HG03066 (cell line): ENCODE measurements around the gene METRNL.
"Not testable (repeated sequence)": the region's sequence is repeated elsewhere in the genome, so short reads cannot be mapped to it uniquely, and the experiment has no call there.

Source experiments
- ATAC-seq: cut with Tn5 transposase; IDR thresholded peaks from one replicate; pipeline ENCODE4 v1.9.1; 2021; ENCODE audit warnings: low read depth; ENCODE audit not compliant: unreplicated experiment

Gene METRNL

DNA sequence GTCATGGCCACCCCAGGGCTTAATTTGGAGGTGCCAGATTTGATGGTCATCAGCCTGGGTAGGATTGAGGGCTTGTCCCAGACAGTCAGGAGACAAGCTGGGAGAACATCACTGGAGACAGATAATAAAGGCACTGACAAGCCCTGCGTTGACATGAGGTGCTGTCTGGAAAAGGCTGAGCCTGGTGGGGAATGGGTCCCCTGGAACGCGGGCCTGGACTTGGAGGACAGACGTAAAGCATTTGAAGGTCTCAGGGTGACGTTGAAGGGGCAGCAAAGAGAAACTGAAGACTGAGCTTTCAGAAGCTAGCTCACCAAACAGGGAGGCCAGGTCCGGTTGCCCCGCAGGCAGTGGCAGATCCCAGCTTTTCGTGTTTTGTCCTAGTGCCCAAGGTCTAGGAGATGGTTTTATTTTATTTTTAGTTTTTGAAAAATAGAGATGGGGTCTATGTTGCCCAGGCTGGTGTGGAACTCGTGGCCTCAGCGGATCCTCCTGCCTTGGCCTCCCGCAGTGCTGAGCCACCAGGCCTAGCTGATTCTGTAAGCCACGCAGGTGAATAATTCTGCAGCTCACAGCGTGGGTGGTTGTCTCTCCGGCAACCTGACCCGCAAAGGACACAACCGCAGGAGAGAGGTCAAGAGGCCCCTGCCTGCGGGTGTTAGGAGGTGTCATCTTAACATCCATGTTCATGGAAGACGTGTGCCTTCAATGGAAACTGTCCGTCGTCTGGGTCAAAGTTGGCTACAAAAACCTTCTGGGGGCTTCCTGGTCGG, 37.6 kb downstream of the METRNL start:
- no peak for ATAC-seq

DNA sequence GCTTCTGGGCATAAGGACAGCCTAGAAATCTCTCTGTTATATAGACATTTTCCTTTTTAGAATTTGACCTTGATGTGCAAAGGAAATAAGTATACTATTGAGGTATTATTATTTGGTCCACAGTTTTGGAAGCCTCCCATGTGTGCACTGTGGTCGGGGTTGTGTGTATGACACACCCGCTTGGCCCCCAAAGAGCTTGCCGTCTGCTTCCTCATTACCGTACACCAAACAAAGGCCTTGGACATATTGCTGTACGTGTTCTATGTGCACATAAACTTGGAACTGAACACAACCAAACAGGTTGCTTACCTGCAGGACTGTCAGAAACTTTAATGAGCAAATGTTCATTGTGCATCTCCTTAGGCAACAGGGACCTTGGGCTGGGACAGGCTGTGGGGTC, 38.2 kb downstream of the METRNL start:
- no peak for ATAC-seq

- ATAC-seq, result no peak
Observed at GRCh38 chr17:83118071-83118841, 38.8 kb downstream of the METRNL start.

DNA sequence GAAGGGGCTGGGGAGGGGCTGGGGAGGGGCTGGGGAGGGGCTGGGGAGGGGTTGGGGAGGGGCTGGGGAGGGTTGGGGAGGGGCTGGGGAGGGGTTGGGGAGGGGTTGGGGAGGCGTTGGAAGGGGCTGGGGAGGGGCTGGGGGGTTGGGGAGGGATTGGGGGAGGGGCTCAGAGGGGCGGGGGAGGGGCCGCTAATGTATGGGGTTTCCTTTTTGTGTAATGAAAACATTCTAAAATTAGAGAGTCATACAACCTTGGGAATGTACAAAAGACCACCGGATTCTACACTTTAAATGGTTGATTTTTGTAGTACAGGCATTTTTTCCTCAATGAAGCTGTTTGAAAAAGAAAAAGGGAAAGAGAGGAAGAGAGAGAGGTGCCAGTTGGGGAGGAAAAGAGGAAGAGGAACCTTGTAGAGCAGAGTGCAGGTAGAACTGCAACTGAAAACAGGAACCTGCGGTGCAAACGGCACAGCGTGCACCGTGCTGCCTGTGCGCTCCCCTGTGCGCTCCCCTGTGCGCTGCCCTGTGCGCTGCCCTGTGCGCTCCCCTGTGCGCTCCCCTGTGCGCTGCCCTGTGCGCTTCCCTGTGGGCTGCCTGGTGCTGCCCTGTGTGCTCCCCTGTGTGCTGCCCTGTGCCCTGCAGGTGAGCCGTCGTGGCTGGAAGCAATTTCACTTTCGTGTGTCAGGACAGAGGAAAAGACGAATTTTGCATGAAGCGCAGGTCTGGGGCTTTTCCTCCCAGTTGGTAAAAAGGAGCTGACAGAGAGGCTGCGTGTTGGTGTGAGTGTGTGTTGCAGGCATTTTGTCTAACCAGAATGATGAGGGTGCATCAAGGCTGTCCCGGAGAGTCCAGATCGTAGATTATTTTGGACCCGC, 40.8 kb downstream of the METRNL start:
- ATAC-seq, result no peak

- ATAC-seq, result not testable (repeated sequence)
Observed at GRCh38 chr17:83121473-83121872, 42.1 kb downstream of the METRNL start.

GRCh38 chr17:83121921-83122820, 42.8 kb downstream of the METRNL start:
- ATAC-seq, result no peak

GRCh38 chr17:83122834-83123233, 43.4 kb downstream of the METRNL start:
- no peak for ATAC-seq

GRCh38 chr17:83123896-83124801, 44.7 kb downstream of the METRNL start:
- ATAC-seq, result no peak

DNA sequence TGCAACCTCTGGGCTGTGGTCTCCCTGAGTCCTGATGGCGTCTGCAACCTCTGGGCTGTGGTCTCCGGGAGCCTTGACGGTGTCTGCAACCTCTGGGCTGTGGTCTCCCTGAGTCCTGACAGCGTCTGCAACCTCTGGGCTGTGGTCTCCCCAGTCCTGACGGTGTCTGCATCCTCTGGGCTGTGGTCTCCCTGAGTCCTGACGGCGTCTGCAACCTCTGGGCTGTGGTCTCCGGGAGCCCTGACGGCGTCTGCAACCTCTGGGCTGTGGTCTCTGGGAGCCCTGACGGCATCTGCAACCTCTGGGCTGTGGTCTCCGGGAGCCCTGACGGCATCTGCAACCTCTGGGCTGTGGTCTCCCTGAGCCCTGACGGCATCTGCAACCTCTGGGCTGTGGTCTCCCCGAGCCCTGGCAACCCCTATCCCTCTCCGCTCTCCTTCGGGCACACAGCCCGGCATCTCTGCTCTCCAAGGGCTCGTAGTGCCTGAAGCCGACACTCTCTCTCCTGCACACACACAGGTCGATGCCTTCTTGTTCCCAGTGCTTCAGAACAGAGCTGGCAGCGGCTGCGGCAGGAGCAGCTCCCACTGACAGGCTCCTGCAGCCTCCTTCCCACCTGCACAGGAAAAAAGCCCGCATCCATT, 45.6 kb downstream of the METRNL start:
- ATAC-seq, result no peak

GRCh38 chr17:83125515-83126274, 46.3 kb downstream of the METRNL start:
- no peak for ATAC-seq

GRCh38 chr17:83126275-83126811, 46.9 kb downstream of the METRNL start:
- no peak for ATAC-seq

DNA sequence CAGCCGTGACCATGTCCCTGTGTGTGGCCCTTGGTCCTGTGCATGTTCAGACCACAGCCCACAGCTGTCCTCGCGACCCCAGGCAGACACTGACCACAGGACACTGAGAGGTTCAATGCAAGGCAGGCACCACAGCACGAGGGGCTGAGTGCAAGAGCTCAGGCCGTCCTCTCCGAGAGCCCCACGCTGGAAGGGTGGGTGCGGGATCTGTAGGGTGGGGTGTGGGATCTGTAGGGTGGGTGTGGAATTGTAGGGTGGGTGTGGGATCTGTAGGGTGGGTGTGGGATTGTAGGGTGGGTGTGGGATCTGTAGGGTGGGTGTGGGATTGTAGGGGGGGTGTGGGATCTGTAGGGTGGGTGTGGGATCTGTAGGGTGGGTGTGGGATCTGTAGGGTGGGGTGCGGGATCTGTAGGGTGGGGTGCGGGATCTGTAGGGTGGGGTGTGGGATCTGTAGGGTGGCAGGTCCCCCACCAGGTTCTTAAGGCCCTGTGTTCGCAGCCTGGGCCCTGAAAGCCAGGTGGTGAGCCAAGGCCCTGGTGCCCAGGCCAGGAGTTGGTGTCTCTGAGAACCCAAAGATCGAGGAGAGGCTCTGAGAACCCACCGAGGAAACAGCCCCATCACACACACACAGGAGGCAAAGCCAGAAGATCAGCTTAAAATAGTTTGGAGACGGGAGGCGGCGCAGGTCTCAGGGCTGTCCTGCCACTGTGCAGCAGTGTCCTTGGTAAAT, 48.2 kb downstream of the METRNL start:
- ATAC-seq, result no peak

- no peak for ATAC-seq
Observed at GRCh38 chr17:83128306-83129240, 49.2 kb downstream of the METRNL start.

GRCh38 chr17:83129676-83130075, 50.3 kb downstream of the METRNL start:
- no peak for ATAC-seq

- ATAC-seq, result no peak
Observed at GRCh38 chr17:83131401-83132011, 52.1 kb downstream of the METRNL start.
